Endothelial cell of umbilical vein (primary cell): ENCODE measurements around the gene ATP11C. TPM values are rescaled to one million over a fixed set of nuclear protein-coding genes. Genes with fewer than 3 reads are reported as not detected.

ENCODE experiments used
- BruUV-seq: library from RNA; stranded (reverse); fragments of 400-500 nt; replicated peaks from 2 replicates; lab custom pipeline; 2021; lab: Mats Ljungman, UMichigan
- CTCF ChIA-PET: fragments of 300-600, 350-600 bp; sonication (Branson Sonifier 250); formaldehyde crosslinking; loops from one replicate; lab custom pipeline; 2021; ENCODE audit warnings: antibody characterized with exemption, inconsistent platforms; lab: Charles Lee
- POLR2A ChIA-PET: fragments of 300-600, 350-600 bp; sonication (Branson Sonifier 250); formaldehyde crosslinking; loops from one replicate; lab custom pipeline; 2021; ENCODE audit warnings: antibody characterized with exemption, inconsistent platforms; lab: Charles Lee
- DNase-seq: peaks from one replicate; pipeline ENCODE4 v3.0.0-alpha.2; 2011; ENCODE audit warnings: low read depth, low spot score
- FAIRE-seq: peaks from 2 replicates; lab custom pipeline; 2011; peaks lifted over from hg19 to GRCh38; lab: Jason Lieb, UNC
- H2AFZ ChIP-seq: 2 replicates; pipeline ENCODE4 v1.6.0; 2012; ENCODE audit warnings: low read depth, low read length, control low read depth, inconsistent platforms
- H3K27ac ChIP-seq: 2 replicates; pipeline ENCODE4 v1.5.1; 2011; ENCODE audit warnings: low read depth, mild to moderate bottlenecking, control low read depth, low read length, moderate library complexity; ENCODE audit not compliant: insufficient read depth
- H3K27me3 ChIP-seq, 2 experiments: 2 replicates each; pipeline versions ENCODE4 v1.6.0 to v1.6.1; 2011; ENCODE audit warnings: low read length in 2 of 2, mixed read lengths in 1 of 2; ENCODE audit not compliant: control insufficient read depth in 2 of 2, insufficient read depth in 2 of 2
- H3K36me3 ChIP-seq, 2 experiments: 2 replicates in 1 of 2; 3 replicates in 1 of 2; pipeline ENCODE4 v1.5.1; 2011; ENCODE audit warnings: low read length in 2 of 2, mild to moderate bottlenecking in 1 of 2, moderate library complexity in 1 of 2; ENCODE audit not compliant: control insufficient read depth in 2 of 2, insufficient read depth in 2 of 2; ENCODE audit errors: extremely low read depth in 1 of 2
- H3K4me1 ChIP-seq: 3 replicates; pipeline ENCODE4 v1.5.1; 2011; ENCODE audit warnings: mild to moderate bottlenecking, low read length; ENCODE audit not compliant: control insufficient read depth, insufficient read depth; ENCODE audit errors: extremely low read depth
- H3K4me2 ChIP-seq: 2 replicates; pipeline ENCODE4 v1.6.1; 2011; ENCODE audit warnings: low read length, control low read depth, mixed read lengths; ENCODE audit not compliant: insufficient read depth
- H3K4me3 ChIP-seq, 3 experiments: fragments of 200-600 bp in 1 of 3; sonication (generic), shearing (Covaris generic) in 1 of 3; replicated peaks in 1 of 3; 2 replicates each; pipeline ENCODE4 v1.5.1; 2011 to 2016; ENCODE audit warnings: control low read depth in 3 of 3, low read length in 3 of 3, mild to moderate bottlenecking in 2 of 3, inconsistent platforms in 1 of 3, low read depth in 1 of 3, moderate library complexity in 1 of 3; ENCODE audit not compliant: insufficient read depth in 1 of 3
- H3K79me2 ChIP-seq: 2 replicates; pipeline ENCODE4 v1.6.0; 2012; ENCODE audit warnings: low read length, inconsistent platforms; ENCODE audit not compliant: control insufficient read depth, insufficient read depth
- H3K9ac ChIP-seq: replicated peaks from 2 replicates; pipeline ENCODE3; 2011; ENCODE audit warnings: low read length, control low read depth; ENCODE audit not compliant: insufficient read depth; ENCODE audit errors: extremely low read depth
- H3K9me1 ChIP-seq: replicated peaks from 3 replicates; pipeline ENCODE4 v1.6.0; 2011; ENCODE audit warnings: mild to moderate bottlenecking, low read length; ENCODE audit not compliant: control insufficient read depth, insufficient read depth; ENCODE audit errors: extremely low read depth
- H3K9me3 ChIP-seq: replicated peaks from 2 replicates; pipeline ENCODE4 v1.5.1; 2012; ENCODE audit warnings: low read length, inconsistent platforms; ENCODE audit not compliant: control insufficient read depth, insufficient read depth
- H4K20me1 ChIP-seq: replicated peaks from 2 replicates; pipeline ENCODE3; 2011; ENCODE audit warnings: mild to moderate bottlenecking, low read length; ENCODE audit not compliant: control insufficient read depth, insufficient read depth; ENCODE audit errors: extremely low read depth
- CTCF ChIP-seq, 2 donors: IDR thresholded peaks; 1 replicate in 1 of 2; 2 replicates in 1 of 2; pipeline ENCODE4 v1.5.1; 2011; ENCODE audit warnings: low read length in 2 of 2, mild to moderate bottlenecking in 2 of 2, moderate library complexity in 2 of 2, control low read depth in 1 of 2, inconsistent platforms in 1 of 2, low read depth in 1 of 2; ENCODE audit not compliant: insufficient read depth in 1 of 2; ENCODE audit errors: extremely low read depth in 1 of 2
- EZH2 ChIP-seq: IDR thresholded peaks from 2 replicates; pipeline ENCODE4 v1.6.1; 2012; ENCODE audit warnings: borderline replicate concordance, low read depth, mild to moderate bottlenecking, moderate library complexity, low read length, inconsistent platforms; ENCODE audit not compliant: severe bottlenecking
- FOS ChIP-seq: IDR thresholded peaks from 2 replicates; pipeline ENCODE4 v1.6.1; 2011; ENCODE audit warnings: mild to moderate bottlenecking, low read length, moderate library complexity, borderline replicate concordance; ENCODE audit not compliant: insufficient read depth
- GATA2 ChIP-seq: IDR thresholded peaks from 2 replicates; pipeline ENCODE4 v1.7.0; 2011; ENCODE audit warnings: low read depth, mild to moderate bottlenecking, moderate library complexity, mixed read lengths, low read length; ENCODE audit not compliant: insufficient read length, insufficient read depth
- JUN ChIP-seq: IDR thresholded peaks from 2 replicates; pipeline ENCODE4 v1.6.1; 2011; ENCODE audit warnings: borderline replicate concordance, low read depth; ENCODE audit not compliant: insufficient read length, insufficient read depth
- MYC ChIP-seq: IDR thresholded peaks from one replicate; pipeline ENCODE4 v1.6.1; 2011; ENCODE audit warnings: mild to moderate bottlenecking, low read depth, low read length
- POLR2A ChIP-seq: IDR thresholded peaks from 2 replicates; pipeline ENCODE4 v1.6.1; 2012; ENCODE audit warnings: low read depth, mild to moderate bottlenecking, control low read depth, low read length
- POLR2AphosphoS5 ChIP-seq: IDR thresholded peaks from 2 replicates; pipeline ENCODE4 v1.6.1; 2012; ENCODE audit warnings: low read depth, mild to moderate bottlenecking, control low read depth, low read length, moderate library complexity; ENCODE audit not compliant: insufficient read depth
- dilution Hi-C: fragments of 300-500 bp; cut with MboI; formaldehyde crosslinking; loops from one replicate; pipeline ENCODE4 v1.15.0; 2019; ENCODE audit warnings: low sequenced_read_pairs; ENCODE audit not compliant: extremely low pct_ligation_motif_present
- intact Hi-C: fragments of 100-400 bp; cut with micrococcal nuclease; formaldehyde crosslinking; loops from one replicate; pipeline ENCODE4 v1.10.0; 2022
- polyA plus RNA-seq, 4 experiments: library from polyadenylated mRNA; depleted of rRNA in 3 of 4; stranded (reverse) in 3 of 4; unstranded in 1 of 4; fragments of >200 nt; gene quantifications; 2 replicates each; pipeline versions ENCODE4 v1.2.1 to v1.2.3, GENCODE V29; 2011 to 2012; ENCODE audit warnings: missing spikeins in 1 of 4
- total RNA-seq: library from RNA; stranded (reverse); gene quantifications from 2 replicates; pipeline ENCODE4 v1.2.3, GENCODE V29; 2021
- TF ChIP-seq, protein P1 (sequence below): IDR thresholded peaks from 2 replicates; pipeline ENCODE4 v1.6.1; 2011; ENCODE audit not compliant: insufficient read depth, insufficient read length

Gene ATP11C
- total and polyA plus RNA-seq, 2 donors (not counting 3 experiments of a cell fraction or from before 2014, with no cell fraction given): 9.1 to 31.8 TPM

- TF ChIP-seq FOS (no peak), CTCF (IDR thresholded peaks at IDR 0.05; ENCODE audit: extremely low read depth in 1 of 2, insufficient read depth in 1 of 2, low read depth in 1 of 2, low read length in 2 of 2) (no peak), POLR2A (no peak), POLR2AphosphoS5 (no peak), EZH2 (no peak), GATA2 (no peak), MYC (no peak), JUN (no peak)
- TF ChIP-seq, protein P1, sequence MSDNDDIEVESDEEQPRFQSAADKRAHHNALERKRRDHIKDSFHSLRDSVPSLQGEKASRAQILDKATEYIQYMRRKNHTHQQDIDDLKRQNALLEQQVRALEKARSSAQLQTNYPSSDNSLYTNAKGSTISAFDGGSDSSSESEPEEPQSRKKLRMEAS: no peak
- no peak for FAIRE-seq
- H3K4me2 ChIP-seq: no peak overlapping the region
- ChIA-PET CTCF (no interaction called here), POLR2A (no interaction called here)
- DNase-seq: no peak
- H3K4me3 ChIP-seq: no peak overlapping the region
- H3K27ac ChIP-seq: no peak overlapping the region
- H4K20me1 ChIP-seq: no peaks in the 10 kb centered on the region
- H3K9me1 ChIP-seq: no peaks in the 10 kb centered on the region
- H3K36me3 ChIP-seq: no peaks in the 10 kb centered on the region
- no peaks in the 10 kb centered on the region for H3K27me3 ChIP-seq
- no peaks in the 10 kb centered on the region for H3K9me3 ChIP-seq
- no peak overlapping the region for H3K9ac ChIP-seq
- dilution Hi-C loops (no loop called here), intact Hi-C loops (no loop called here)
- BruUV-seq: no TSS peak
- H3K4me1 ChIP-seq: peaks cover 17% of the 10 kb centered on the region
- no peak overlapping the region for H2AFZ ChIP-seq
- H3K79me2 ChIP-seq: no peaks in the 10 kb centered on the region
Observed at GRCh38 chrX:139820358-139820984, 112.4 kb downstream of the ATP11C start.
